Skin epidermis (tissue), 12 donors: ENCODE results near the gene ANO3.

ENCODE experiments used
- H3K27ac ChIP-seq, 21 experiments: fragments of 200-600 bp; sonication (generic) in 11 of 21; one replicate each; pipeline ENCODE4 v1.5.0; 2020; ENCODE audit warnings: mild to moderate bottlenecking in 3 of 21, inconsistent platforms in 2 of 21, moderate library complexity in 2 of 21
- H3K4me3 ChIP-seq, 7 experiments: fragments of 200-600 bp; sonication (generic) in 2 of 7; one replicate each; pipeline ENCODE4 v1.5.0; 2020; ENCODE audit warnings: inconsistent platforms in 2 of 7, mild to moderate bottlenecking in 2 of 7, moderate library complexity in 1 of 7

The ANO3 gene

DNA sequence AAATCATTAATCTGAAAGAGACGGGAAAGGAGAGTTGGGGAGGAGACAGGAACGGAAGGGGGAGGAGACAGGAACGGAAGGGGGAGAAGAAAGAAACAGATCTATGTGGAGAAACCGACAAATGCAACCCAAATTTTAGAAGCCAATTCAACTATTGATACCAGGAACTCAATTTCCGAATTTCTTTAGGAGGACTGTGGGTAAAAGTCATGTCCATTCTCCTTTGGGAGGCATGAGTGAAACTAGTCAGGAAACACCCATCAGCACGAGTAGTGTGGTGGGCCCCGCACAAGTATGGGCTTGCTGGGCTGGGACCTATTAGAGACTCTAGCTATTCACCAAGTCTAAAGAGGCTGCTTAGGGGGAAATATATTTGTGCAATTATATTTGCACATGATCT lies 18.1 kb downstream of the ANO3 start:
- Histone ChIP-seq H3K27ac (no peak overlapping the region), H3K4me3 (no peak overlapping the region)

DNA sequence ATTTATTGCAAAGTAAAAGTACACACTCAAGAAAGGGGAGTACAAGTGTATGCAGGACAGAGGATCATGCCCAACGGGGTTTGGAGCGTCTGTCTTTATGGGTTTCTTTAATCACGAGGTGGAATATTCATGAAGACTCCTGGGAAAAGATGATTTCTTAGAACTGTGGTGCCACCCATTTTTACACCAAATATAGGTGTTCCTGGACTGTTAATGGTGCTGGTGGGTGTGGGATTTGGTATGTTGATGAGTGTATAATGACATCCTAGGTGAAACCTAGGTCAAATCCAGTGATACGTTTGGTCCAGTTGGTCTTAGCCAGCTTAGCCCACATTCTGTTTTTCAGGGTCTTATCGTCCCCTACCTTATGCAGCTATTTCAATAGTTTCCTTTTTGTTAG lies 21.1 kb downstream of the ANO3 start:
- H3K27ac ChIP-seq = no peak overlapping the region
- H3K4me3 ChIP-seq = no peak overlapping the region

DNA sequence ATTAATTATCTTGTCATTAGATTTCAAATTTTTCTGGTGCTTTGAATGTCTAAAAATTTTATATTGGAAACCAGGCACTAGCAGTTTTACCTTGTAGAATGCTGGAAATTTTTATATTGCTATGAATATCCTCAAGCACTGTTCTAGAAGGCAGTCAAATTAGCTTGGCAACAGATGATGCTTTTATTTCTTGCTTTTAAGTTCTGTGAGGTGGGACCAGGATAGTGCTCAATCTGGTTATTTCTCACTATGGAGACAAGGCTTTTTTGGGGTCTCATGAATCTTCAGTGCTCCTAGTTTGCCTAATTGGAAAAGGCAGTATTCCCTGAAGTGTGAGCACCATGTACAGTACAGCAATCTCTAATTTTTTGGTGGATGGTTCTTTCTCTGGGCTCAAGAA lies 27.1 kb downstream of the ANO3 start:
- no peak overlapping the region for H3K4me3 ChIP-seq
- no peak overlapping the region for H3K27ac ChIP-seq

DNA sequence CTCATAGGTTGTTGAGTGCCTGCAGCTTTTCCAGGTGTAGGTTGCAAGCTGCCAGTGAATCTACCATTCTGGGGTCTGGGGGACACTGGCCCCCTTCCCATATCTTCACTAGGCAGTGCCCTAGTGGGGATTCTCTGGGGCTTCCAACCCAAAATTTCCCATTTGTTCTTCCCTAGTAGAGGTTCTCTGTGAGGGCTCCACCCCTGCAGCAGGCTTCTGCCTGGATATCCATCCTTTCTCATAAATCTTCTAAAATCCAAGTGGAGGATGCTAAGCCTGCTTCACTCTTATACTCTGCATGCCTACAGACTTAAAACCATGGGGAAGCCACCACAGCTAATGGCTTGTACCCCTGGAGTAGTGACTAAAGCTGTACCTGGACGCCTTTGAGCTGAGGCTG lies 33.4 kb downstream of the ANO3 start:
- H3K27ac ChIP-seq = no peak overlapping the region
- no peak overlapping the region for H3K4me3 ChIP-seq

DNA sequence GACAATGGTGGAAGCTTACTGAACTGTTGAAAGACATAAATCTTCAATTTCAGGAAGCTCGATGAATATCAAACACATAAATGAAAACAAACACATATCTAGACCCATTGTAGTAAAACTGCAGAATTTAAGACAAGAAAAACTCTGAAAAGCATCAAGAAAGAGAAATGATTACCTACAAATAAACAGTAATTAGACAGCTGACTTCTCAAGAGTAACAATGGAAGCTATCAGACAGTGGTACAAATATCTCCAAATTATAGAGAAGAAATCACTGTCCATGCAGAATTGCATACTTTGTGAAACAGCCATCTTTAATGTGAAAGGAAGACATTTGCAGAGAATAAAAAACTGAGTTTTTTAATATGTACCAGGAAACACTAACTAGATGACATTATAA lies 45.7 kb downstream of the ANO3 start:
- H3K4me3 ChIP-seq = no peak overlapping the region
- no peak overlapping the region for H3K27ac ChIP-seq

DNA sequence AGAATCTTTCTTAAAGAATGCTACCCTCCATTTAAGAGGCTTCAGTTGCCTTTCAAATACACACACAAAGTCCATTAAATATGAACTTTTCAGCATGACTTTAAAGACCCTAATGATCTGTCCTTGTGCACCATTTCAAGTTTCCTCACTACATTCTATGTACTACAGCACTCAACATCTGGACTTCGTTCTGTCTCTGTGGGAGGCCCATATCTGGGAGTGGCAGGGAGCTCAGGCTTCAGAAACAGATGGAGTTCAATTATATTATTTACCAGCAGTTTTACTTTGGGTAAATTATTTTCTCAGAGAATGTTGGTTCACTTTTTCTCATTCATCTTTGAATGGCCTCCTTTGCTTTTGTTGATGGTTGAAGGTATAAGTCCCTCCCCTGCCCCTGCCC lies 67.4 kb downstream of the ANO3 start:
- no peak overlapping the region for H3K4me3 ChIP-seq
- H3K27ac ChIP-seq = no peak overlapping the region

DNA sequence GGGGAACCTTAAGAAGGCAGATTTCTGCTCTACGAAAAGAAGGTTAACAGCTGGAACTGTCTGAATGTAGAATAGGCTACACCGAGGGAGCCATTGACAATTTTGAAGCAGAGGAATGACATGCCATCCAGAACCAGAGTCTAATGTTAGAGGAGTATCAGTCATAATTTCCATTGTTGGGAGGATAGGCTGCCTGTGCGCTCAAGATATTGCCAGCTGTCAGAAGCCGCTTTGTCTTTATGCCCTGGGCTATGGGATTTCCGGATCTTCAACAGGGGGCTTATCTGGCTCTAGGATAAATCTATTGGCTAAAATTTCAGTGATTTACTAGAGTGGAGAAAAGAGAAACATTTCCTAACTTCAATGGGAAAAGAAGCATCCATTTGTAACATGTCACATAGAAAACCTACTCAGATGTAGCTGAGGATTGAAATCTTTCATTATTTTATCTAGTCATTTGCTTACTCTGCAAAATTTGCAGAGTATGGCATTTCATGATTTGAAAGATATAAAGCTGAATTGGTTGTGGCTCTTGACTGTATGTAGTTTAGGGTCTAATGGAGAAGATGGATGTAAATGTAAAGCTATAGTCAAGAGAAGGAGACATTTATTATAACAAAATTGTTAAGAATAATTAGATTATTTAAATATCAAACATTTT lies 78.9 kb downstream of the ANO3 start:
- Histone ChIP-seq H3K4me3 (no peak overlapping the region), H3K27ac (no peak overlapping the region)

DNA sequence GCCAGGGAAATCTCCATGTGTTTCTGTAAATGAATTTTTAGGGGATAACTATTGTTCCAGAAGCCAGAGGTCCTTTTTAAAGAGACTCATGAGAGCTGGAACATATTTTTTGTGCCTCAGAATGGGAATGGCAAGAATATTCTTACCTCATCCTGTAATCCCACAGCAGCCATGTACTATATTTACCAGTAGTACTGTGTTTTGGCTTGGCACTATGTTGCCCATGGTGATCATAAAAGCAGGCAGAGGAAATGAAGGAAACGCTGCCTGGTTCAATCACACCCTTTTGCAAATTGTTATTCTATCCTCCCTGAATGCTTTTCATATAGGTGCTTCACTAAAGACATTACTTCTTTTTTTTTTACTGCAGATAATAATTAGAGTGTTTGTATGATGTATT lies 81.0 kb downstream of the ANO3 start:
- H3K4me3 ChIP-seq = no peak overlapping the region

DNA sequence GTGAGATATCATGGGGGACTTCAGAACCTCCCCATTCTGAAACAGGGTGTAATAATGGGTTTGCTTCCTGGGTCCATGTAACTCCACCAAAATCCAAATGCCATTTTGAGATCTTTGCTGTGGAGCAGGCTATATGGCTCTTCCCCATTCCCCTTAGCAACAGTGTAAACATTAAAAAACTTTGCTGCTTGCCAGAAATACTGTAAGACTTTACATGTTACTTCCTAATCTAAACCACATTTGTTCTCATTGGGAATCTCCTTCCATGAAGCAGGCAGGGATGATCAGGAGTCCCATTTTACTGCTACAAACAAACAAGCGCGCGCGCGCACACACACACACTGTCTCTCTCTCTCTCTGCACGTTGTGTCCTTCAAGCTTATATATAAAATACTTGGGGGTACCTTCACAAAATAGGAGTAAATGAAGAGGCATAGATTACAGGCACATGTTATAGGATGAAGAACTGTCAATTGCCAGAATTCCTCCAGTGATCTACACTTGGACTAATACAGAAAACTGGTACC lies 86.5 kb downstream of the ANO3 start:
- no peak overlapping the region for H3K4me3 ChIP-seq
- H3K27ac ChIP-seq = no peak overlapping the region

More for the DNA sequence above, 81.0 kb downstream of the ANO3 start:
- H3K27ac ChIP-seq = no peak overlapping the region

DNA sequence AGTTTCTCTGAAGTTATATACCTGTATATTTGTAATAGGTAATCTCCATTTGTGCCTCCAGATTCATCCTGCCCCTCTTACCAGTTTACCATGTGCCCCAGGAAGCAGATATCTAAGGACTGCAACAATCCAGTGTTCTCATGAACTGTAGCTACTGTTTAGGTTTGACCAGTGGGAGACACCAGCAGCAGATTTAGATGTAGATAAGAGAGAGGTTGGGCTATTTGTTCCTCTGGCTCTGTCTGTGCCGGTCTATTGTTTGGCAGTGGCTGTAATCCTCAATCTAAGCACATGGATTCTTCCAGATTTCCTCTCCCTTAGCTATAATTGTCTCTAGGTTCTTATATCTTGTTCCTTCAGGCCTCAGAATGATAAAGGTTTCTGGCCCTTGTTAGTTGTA lies 88.4 kb downstream of the ANO3 start:
- no peak overlapping the region for H3K27ac ChIP-seq
- no peak overlapping the region for H3K4me3 ChIP-seq

DNA sequence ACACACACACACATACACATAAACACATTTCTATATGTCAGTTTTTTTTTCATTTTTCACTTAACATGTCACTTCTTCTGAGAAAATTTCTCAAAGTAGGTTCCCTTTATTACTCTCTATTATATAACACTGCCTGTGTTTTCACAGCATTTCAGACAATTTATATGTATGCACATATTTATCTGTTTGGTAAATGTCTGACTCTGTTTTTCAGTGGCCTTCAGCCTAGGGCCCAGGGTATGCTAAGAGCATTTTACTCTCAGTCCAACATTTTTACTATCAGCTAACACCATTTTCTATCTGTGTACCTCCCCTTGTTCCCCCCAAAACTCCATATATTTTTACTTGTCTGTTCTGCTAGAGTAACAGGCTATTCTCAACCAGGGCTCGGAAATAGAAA lies 92.3 kb downstream of the ANO3 start:
- H3K4me3 ChIP-seq = no peak overlapping the region

DNA sequence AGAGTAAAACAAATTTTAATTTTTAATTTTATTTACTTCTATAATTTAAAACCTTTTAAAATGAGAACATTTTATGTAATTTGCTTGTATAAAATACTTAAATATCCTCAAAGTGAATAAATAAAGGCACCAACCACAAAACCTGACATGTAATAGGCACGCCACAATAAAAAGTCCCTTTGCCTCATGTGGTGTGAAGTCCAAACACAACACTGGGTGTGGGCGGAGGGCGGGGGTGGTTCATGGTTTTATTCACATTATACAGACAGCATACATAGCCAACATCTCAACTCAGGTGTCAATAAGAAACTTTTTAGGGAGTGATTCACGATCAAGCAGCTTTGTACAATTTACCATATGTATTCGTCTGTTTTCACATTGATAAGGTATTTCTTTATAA lies 107.9 kb downstream of the ANO3 start:
- no peak overlapping the region for H3K4me3 ChIP-seq
- no peak overlapping the region for H3K27ac ChIP-seq

More for the DNA sequence above, 92.3 kb downstream of the ANO3 start:
- H3K27ac ChIP-seq = no peak overlapping the region

DNA sequence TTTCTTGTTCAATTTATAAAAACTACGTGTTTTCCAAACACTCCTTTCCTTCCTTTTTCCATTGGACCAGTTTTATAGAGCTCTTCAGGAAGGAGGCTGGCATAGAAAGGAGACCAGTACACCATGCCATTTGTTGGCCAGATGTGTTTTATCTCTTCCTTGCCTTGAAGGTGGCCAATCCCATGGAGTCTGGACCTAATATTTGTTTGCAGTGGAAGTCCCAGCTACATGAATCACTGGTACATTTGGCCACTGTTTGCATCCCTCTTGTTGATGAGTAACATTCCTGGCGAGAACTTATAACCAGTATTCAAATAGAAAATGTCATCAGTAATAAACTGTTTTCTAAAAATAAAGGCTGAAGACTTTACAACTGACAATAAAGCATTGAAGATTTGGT lies 110.2 kb downstream of the ANO3 start:
- H3K27ac ChIP-seq = no peak overlapping the region
- no peak overlapping the region for H3K4me3 ChIP-seq

DNA sequence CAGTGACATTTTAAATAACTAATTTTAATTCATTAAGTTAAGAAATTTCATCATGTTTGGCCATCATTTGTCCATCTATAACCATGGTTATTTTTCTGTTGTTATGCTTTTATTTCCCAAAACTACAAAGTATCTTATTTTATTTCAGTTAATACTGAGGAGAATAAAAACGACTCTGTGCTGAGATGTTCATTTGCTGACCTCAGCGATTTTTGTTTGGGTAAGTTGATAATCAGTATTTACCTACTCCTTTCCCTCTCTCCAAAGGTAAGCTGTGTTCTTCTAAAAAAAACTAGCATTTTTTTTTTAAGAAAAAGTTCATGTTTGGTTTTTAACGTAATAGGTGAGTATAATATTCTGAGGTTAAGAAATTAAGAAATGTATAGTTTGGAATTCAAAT lies 111.7 kb downstream of the ANO3 start:
- H3K27ac ChIP-seq = no peak overlapping the region
- H3K4me3 ChIP-seq = no peak overlapping the region

DNA sequence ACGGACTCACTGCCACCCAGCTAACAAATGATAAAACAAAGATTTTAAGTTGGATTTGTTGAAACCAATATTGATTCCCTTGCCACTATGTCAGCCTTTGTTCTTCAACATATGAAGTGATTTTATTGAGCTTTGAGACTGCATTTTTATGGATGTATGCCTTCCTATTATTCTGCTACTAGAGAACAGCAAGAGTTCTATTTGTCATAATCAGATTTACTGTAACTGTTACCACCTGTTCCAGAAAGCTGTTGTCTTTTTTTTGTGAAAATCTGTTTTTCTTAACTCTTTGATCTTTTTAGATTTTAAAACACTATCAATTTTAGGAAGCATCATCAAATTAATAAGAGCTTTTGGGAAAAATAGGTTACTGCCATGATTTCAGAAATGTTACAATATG lies 125.7 kb downstream of the ANO3 start:
- Histone ChIP-seq H3K27ac (no peak overlapping the region), H3K4me3 (no peak overlapping the region)

DNA sequence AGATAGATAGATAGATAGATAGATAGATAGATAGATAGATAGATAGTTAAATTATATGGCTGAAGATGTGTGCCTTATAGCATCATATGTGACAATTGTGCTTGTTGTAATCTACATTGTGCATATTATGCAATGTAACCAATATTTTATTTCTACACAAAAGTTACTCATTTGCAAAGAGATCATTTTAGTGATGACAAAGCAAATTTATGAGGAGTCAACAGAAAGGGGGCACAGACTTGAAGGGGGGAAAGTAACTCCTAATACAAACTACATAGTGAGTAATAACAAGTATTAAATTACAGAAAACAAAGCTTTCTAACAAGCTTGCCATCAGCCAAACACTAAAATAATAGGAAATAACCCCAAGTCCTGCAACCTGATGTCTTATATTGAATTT lies 133.3 kb downstream of the ANO3 start:
- Histone ChIP-seq H3K27ac (no peak overlapping the region), H3K4me3 (no peak overlapping the region)

DNA sequence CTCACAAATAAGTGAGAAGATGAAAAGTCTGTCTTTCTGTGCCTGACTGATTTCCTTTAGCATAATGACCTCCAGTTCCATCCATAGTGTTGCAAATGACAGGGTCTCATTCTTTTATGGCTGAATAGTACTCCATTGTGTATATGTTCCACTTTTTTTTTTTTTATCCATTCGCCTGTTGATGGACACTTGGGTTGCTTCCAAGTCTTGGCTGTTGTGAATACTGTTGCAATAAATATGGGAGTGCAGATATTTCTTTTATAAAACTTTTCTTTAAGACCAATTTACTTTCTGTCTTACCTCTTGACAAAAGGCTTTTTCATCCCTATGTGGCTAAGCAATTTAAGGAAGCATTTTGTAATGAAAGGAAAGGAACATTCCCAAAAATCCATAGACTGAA lies 135.6 kb downstream of the ANO3 start:
- Histone ChIP-seq H3K27ac (no peak overlapping the region), H3K4me3 (no peak overlapping the region)

DNA sequence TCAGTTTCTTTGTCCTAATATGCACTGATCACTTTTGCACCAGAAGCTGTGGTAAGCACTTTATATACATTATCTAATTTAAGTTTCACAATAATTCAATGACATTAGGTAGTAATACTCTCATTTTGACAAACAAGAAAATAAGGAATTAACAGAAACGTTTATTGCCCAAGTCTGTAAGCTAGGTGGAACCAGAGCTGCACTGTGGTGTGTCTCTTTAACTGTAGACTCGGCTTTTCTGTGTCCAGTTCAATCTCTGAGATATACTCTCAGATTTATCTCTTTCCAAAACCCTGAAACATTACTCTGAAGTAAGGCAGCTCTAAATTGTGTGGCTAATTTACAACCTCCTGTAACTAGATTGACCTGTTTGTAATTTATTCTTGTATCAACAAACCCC lies 139.1 kb downstream of the ANO3 start:
- Histone ChIP-seq H3K4me3 (no peak overlapping the region), H3K27ac (no peak overlapping the region)

DNA sequence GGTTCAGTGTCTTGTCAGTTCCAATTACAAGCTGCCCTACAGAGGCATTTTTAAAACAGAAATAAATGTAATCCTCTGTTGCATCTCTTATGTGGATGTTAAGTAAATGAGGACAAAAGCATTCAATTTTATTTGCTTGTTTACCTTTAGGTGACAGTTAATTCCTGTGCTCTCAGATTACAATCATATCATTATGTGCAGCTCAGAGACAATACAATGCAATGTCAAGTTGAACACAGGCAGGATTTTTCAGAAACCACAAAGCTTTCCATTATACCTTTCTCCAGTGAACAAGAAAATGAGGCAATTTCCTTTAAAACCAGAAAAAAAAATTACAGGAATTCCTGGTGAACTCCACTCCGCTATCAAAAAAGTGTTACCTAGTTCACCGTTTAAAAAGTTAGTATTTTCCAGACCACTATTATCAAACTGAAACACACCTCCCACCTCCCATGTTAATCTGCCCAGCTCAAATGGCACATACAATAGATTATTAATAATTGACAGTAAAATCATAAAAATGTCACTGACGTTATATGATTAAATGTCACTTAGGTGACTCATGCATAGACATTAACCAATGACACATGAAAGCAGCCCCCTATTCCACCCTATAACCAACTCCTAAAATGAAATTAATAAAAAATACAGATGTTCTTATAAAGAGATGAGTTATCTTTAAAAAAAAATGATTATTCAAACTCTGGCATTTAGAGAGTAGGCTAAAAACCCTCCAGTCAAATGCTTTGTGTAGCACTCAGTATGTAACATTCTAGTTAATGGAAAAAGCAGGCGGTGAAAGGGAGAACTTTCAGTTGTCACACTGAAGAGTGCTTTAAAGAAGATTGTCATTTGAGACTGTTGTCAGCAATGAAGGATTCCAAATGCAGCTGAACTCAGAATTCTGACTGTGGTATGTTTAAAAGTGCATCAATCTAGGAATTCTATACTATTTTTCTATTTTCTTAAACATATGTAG lies 141.6 kb downstream of the ANO3 start:
- H3K27ac ChIP-seq = no peak overlapping the region
- no peak overlapping the region for H3K4me3 ChIP-seq

DNA sequence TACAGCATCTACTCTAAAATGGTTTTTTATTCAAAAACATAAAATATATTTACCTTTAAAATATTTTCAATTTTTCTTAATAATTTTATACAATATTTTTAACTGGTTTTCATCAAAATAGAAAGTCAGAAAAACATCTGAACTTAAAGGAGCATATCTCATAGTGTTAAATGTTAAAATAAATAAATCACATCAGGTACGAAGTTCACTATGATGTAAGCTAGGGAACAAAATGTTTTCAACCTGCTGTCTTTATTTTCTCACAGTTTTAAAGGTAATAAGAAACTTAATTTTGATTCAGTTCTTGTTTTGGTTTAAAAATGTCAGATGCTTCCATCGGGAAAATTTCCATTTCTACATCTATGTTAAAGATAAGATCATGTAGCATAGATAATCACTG lies 142.5 kb downstream of the ANO3 start:
- no peak overlapping the region for H3K4me3 ChIP-seq

DNA sequence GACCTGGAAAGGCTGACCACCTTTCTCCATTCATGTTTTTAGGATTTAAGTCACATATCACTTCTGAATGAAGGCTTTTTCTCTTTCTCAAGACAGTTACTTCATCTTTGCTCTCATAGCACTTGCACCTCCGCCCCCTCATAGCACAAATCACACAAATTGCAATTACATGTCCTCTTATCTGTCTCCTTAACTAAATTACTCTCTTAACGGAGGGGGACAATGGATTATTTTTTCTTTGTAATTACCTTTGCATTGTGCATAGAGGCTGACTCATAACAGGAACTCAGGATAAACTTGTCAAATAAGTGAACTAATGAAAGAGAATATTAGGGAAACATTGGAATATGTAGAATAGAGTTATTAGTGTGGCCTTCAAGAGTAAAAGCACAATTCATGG lies 145.5 kb downstream of the ANO3 start:
- Histone ChIP-seq H3K4me3 (no peak overlapping the region), H3K27ac (no peak overlapping the region)

More for the DNA sequence above, 142.5 kb downstream of the ANO3 start:
- no peak overlapping the region for H3K27ac ChIP-seq
